ENCODE measurements around the gene FAM180B. TPM values are rescaled to one million over a fixed set of nuclear protein-coding genes. Genes with fewer than 3 reads are reported as not detected.

Gene FAM180B
- total RNA-seq, 4 donors from 2014 or later = 0.37 to 1.1 (median 0.68) TPM

DNA sequence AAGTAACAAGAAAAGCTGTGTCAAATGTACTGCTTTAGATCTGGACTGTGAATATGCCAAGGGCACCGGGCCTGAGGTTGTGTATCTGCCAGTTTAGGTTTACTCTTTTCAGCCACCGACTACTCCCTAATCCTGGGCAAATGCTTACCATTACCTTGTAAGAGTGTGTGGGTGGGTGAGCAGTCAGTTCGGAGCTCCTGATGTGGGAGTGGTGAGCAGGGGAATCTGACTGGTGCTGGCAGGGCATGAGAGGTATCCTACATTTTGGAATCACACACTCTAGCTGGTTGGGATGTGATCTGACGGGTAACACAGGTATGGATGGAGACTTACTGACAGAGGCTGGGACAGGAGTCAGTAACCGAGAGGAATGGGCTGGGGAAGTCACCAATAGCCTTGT is 2.6 kb upstream of the FAM180B start:
- Histone ChIP-seq H3K4me3 (no peak overlapping the region), H3K27ac (no peak overlapping the region), H3K4me1 (peaks cover 2 to 34% (median 6%) of the 10 kb centered on the region in 3 donors), H3K9me3 (no peaks in the 10 kb centered on the region), H3K36me3 (peaks cover 0 to 60% of the 10 kb centered on the region in 2 donors), H3K27me3 (peaks cover under 1% of the 10 kb centered on the region)
- TF ChIP-seq EP300 (IDR thresholded peaks at IDR 0.05) = no peak
- no peak for TF ChIP-seq POLR2A (IDR thresholded peaks at IDR 0.05)
- no peak for TF ChIP-seq POLR2AphosphoS5 (IDR thresholded peaks at IDR 0.05)
- TF ChIP-seq, protein P1, sequence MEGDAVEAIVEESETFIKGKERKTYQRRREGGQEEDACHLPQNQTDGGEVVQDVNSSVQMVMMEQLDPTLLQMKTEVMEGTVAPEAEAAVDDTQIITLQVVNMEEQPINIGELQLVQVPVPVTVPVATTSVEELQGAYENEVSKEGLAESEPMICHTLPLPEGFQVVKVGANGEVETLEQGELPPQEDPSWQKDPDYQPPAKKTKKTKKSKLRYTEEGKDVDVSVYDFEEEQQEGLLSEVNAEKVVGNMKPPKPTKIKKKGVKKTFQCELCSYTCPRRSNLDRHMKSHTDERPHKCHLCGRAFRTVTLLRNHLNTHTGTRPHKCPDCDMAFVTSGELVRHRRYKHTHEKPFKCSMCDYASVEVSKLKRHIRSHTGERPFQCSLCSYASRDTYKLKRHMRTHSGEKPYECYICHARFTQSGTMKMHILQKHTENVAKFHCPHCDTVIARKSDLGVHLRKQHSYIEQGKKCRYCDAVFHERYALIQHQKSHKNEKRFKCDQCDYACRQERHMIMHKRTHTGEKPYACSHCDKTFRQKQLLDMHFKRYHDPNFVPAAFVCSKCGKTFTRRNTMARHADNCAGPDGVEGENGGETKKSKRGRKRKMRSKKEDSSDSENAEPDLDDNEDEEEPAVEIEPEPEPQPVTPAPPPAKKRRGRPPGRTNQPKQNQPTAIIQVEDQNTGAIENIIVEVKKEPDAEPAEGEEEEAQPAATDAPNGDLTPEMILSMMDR (IDR thresholded peaks at IDR 0.05) = no peak
- ATAC-seq = no peak
- WGBS, 2 donors (ENCODE audit: low coverage in 1 of 2) = 71 to 80% methylated on average over 3 to 5 of the region's 5 CpGs

DNA sequence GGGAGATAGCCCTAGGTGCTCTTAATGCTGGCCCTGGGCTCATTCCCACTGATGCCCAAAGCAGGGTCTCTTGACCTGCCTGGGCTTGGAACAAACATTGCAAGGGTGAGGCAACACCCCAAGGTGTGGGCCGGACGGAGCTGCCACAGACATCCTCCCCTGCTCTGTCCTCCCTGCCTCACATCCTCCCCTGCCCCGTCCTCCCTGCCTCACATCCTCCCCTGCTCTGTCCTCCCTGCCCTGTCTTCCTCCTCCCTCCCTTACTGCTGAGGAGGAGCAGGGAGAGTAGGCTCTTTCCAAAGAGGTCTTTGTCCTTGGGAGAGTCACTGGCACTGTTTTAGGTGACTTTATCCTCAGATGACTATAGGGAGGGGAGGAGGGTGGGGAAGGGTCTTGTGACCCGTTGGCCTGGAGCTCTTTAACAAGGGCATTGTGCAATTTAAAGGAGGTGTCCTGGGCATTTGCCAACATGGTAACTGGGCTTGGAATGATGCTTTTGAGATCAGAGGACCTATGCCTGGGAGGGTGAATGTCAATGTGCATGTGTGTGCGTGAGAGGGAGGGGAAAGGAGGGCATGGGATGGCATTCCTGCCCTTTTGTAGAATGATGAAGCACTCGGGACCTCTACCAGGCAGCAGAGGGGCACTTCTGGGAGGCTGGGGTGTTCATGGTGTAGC is 700 bp downstream of the FAM180B start:
- WGBS, 2 donors (ENCODE audit: low coverage in 1 of 2) = 78% methylated on average over 6 of the region's 6 CpGs; no CpG with 5 or more reads in 1 of the 2 donors
- Histone ChIP-seq H3K9me3 (peaks cover 0 to 4% (median 0%) of the 10 kb centered on the region in 3 donors), H3K27ac (peak overlapping the region in 1 of 4 donors; percentile 11), H3K36me3 (peaks cover 0 to 41% of the 10 kb centered on the region in 2 donors), H3K4me1 (peaks cover 0 to 35% (median 0%) of the 10 kb centered on the region in 3 donors), H3K27me3 (peaks cover 34% of the 10 kb centered on the region), H3K4me3 (no peak overlapping the region)
- TF ChIP-seq, protein P1 (IDR thresholded peaks at IDR 0.05) = no peak
- no peak for TF ChIP-seq EP300 (IDR thresholded peaks at IDR 0.05)
- TF ChIP-seq POLR2AphosphoS5 (IDR thresholded peaks at IDR 0.05) = no peak
- no peak for TF ChIP-seq POLR2A (IDR thresholded peaks at IDR 0.05)
- peak; percentile 8 for ATAC-seq

DNA sequence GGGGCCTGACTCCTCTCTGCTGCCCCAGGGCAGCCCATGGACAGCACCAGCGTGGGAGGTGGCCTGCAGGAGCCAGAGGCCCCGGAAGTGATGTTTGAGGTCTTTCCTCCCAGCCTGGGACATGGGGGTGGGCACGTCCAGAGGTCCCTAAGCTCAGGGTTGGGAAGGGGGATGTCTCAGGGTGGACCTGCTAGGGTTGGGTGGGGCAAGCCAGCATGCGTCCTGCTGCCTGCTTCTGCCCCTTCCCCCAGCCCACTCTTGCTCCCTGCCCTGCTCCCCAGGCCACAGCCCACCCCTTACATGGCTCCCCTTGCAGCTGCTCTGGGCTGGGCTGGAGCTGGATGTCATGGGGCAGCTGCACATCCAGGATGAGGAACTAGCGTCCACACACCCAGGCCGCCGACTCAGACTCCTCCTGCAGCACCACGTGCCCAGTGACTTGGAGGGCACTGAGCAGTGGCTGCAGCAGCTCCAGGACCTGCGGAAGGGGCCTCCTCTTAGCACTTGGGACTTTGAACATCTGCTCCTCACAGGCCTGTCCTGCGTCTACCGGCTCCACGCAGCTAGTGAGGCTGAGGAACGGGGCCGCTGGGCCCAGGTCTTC is 1.3 kb downstream of the FAM180B start:
- 83% methylated on average over 1 of the region's 14 CpGs; no CpG with 5 or more reads in 1 of the 2 donors for WGBS, 2 donors (ENCODE audit: low coverage in 1 of 2)
- Histone ChIP-seq H3K36me3 (peaks cover 0 to 35% of the 10 kb centered on the region in 2 donors), H3K27ac (no peak overlapping the region), H3K4me3 (no peak overlapping the region), H3K27me3 (peaks cover 41% of the 10 kb centered on the region), H3K9me3 (peaks cover 0 to 4% (median 0%) of the 10 kb centered on the region in 3 donors), H3K4me1 (peaks cover 0 to 35% (median 0%) of the 10 kb centered on the region in 3 donors)
- no peak for TF ChIP-seq POLR2A (IDR thresholded peaks at IDR 0.05)
- no peak for TF ChIP-seq POLR2AphosphoS5 (IDR thresholded peaks at IDR 0.05)
- TF ChIP-seq, protein P1 (IDR thresholded peaks at IDR 0.05) = no peak
- TF ChIP-seq EP300 (IDR thresholded peaks at IDR 0.05) = no peak
- ATAC-seq = peak; percentile 49

DNA sequence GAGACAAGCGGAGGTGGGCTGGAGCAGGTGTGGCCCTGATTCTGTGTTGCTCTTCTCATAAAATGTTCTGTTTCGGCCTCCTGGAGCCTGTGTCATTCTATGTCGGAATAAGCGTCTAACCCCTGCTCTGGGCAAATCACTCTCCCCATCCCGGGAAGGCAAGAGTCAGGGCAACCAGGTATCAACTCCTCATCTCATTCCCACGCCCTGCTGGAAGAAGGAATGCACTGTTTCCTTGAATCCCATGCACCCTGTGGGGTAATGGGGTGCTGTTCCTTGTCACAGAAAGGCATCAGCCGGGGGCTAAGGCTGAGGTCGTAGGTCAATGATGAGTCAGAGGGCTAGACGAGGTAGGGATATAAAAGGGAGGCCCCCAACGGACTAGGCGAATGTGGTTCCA is 2.6 kb downstream of the FAM180B start:
- Histone ChIP-seq H3K27ac (peak overlapping the region in 2 of 4 donors; percentile 5 to 64), H3K4me1 (peaks cover 0 to 46% (median 8%) of the 10 kb centered on the region in 3 donors)

More for the DNA sequence above, 2.6 kb downstream of the FAM180B start:
- WGBS, 2 donors (ENCODE audit: low coverage in 1 of 2) = 100% methylated on average over 1 to 6 of the region's 11 CpGs
- no peak for ATAC-seq
- H3K9me3 ChIP-seq = peaks cover 0 to 4% (median 0%) of the 10 kb centered on the region in 3 donors
- no peak for TF ChIP-seq EP300 (IDR thresholded peaks at IDR 0.05)
- TF ChIP-seq POLR2A (IDR thresholded peaks at IDR 0.05) = no peak
- TF ChIP-seq POLR2AphosphoS5 (IDR thresholded peaks at IDR 0.05) = no peak
- TF ChIP-seq, protein P1 (IDR thresholded peaks at IDR 0.05) = no peak
- peak overlapping the region in 1 of 2 donors; percentile 49 for H3K4me3 ChIP-seq
- peaks cover 54% of the 10 kb centered on the region for H3K27me3 ChIP-seq
- H3K36me3 ChIP-seq = peaks cover 0 to 22% of the 10 kb centered on the region in 2 donors
